Loucy (cell line): ENCODE results near the gene CUL2.
"Not testable (repeated sequence)": the region's sequence is repeated elsewhere in the genome, so short reads cannot be mapped to it uniquely, and the experiment has no call there.

Source experiments
- H2AFZ ChIP-seq: fragments of 200-600 bp; sonication (generic); 2 replicates; pipeline ENCODE4 v1.6.0; 2016; ENCODE audit warnings: antibody characterized with exemption, mild to moderate bottlenecking, low read length, moderate library complexity
- H3F3A ChIP-seq: fragments of 200-600 bp; 2 replicates; pipeline ENCODE4 v1.6.0; 2016; ENCODE audit warnings: antibody characterized with exemption, low read depth, mild to moderate bottlenecking
- H3K27me3 ChIP-seq: fragments of 200-600 bp; sonication (generic); 2 replicates; pipeline ENCODE4 v1.6.1; 2014; ENCODE audit warnings: low read length, mild to moderate bottlenecking; ENCODE audit not compliant: insufficient read depth, poor library complexity, severe bottlenecking
- H3K36me3 ChIP-seq: fragments of 200-600 bp; sonication (generic); 2 replicates; pipeline ENCODE4 v1.6.1; 2016; ENCODE audit warnings: low read length; ENCODE audit not compliant: insufficient read depth
- H3K4me1 ChIP-seq: fragments of 200-600 bp; sonication (generic); 2 replicates; pipeline ENCODE4 v1.5.1; 2014; ENCODE audit warnings: low read length, mild to moderate bottlenecking; ENCODE audit not compliant: insufficient read depth, poor library complexity, severe bottlenecking
- H3K4me2 ChIP-seq: fragments of 200-600 bp; sonication (generic); 2 replicates; pipeline ENCODE4 v1.6.0; 2014; ENCODE audit warnings: antibody characterized with exemption, low read length, low read depth, mild to moderate bottlenecking; ENCODE audit not compliant: poor library complexity, severe bottlenecking
- H3K4me3 ChIP-seq: fragments of 200-600 bp; sonication (generic); 2 replicates; pipeline ENCODE4 v1.5.1; 2014; ENCODE audit warnings: low read length, mild to moderate bottlenecking, mixed read lengths; ENCODE audit not compliant: poor library complexity, severe bottlenecking
- H3K79me2 ChIP-seq: fragments of 200-600 bp; sonication (generic); 2 replicates; pipeline ENCODE4 v1.6.1; 2014; ENCODE audit warnings: low read length; ENCODE audit not compliant: insufficient read depth
- H3K9ac ChIP-seq: fragments of 200-600 bp; sonication (generic); 2 replicates; pipeline ENCODE4 v1.6.0; 2014; ENCODE audit warnings: mild to moderate bottlenecking, low read depth, low read length, moderate library complexity; ENCODE audit not compliant: poor library complexity, severe bottlenecking
- H3K9me2 ChIP-seq: fragments of 200-600 bp; sonication (generic); replicated peaks from 2 replicates; pipeline ENCODE4 v1.6.1; 2016; ENCODE audit warnings: low read depth, low read length, mixed read lengths
- H3K9me3 ChIP-seq: fragments of 200-600 bp; sonication (generic); 2 replicates; pipeline ENCODE4 v1.6.1; 2014; ENCODE audit warnings: mild to moderate bottlenecking, antibody characterized with exemption, low read length, low read depth; ENCODE audit not compliant: insufficient read depth
- H4K20me1 ChIP-seq: fragments of 200-600 bp; sonication (generic); 2 replicates; pipeline ENCODE4 v1.6.0; 2014; ENCODE audit warnings: antibody characterized with exemption, low read length, mild to moderate bottlenecking; ENCODE audit not compliant: insufficient read depth, poor library complexity, severe bottlenecking
- CTCF ChIP-seq: fragments of 200-600 bp; sonication (generic); conservative IDR thresholded peaks from 2 replicates; pipeline ENCODE4 v1.5.1; 2014; ENCODE audit warnings: mild to moderate bottlenecking, antibody characterized with exemption, low read length
- EZH2phosphoT487 ChIP-seq: fragments of 200-600 bp; IDR thresholded peaks from 2 replicates; pipeline ENCODE4 v1.6.1; 2018; ENCODE audit warnings: antibody characterized with exemption, mild to moderate bottlenecking, moderate library complexity, borderline replicate concordance

Gene CUL2

GRCh38 chr10:35056133-35056532 lies 34.0 kb downstream of the CUL2 start:
- H3F3A ChIP-seq, result peaks cover 8% of the 10 kb centered on the region; the same call in 1 of the 2 replicates
- no peaks in the 10 kb centered on the region for H3K9me2 ChIP-seq
- peaks cover 39% of the 10 kb centered on the region for H3K4me1 ChIP-seq
- no peak overlapping the region for H3K4me2 ChIP-seq
- peaks cover 41% of the 10 kb centered on the region for H3K36me3 ChIP-seq
- no peaks in the 10 kb centered on the region for H3K27me3 ChIP-seq
- TF ChIP-seq EZH2phosphoT487 (no peak), CTCF (no peak)
- H4K20me1 ChIP-seq, result no peaks in the 10 kb centered on the region
- no peak overlapping the region for H2AFZ ChIP-seq
- no peak overlapping the region for H3K9ac ChIP-seq
- peaks cover 7% of the 10 kb centered on the region; the same call in 1 of the 2 replicates for H3K79me2 ChIP-seq
- no peak overlapping the region for H3K4me3 ChIP-seq
- H3K9me3 ChIP-seq, result no peaks in the 10 kb centered on the region

GRCh38 chr10:35050568-35050967 lies 39.6 kb downstream of the CUL2 start:
- H3K27me3 ChIP-seq, result no peaks in the 10 kb centered on the region
- no peaks in the 10 kb centered on the region for H3K9me3 ChIP-seq
- no peaks in the 10 kb centered on the region for H4K20me1 ChIP-seq
- H3K9ac ChIP-seq, result no peak overlapping the region
- H3K4me3 ChIP-seq, result no peak overlapping the region
- no peaks in the 10 kb centered on the region for H3K9me2 ChIP-seq
- no peak overlapping the region for H3K4me2 ChIP-seq
- H2AFZ ChIP-seq, result no peak overlapping the region
- H3K79me2 ChIP-seq, result peaks cover 4% of the 10 kb centered on the region
- H3F3A ChIP-seq, result no peaks in the 10 kb centered on the region
- peaks cover 20% of the 10 kb centered on the region for H3K4me1 ChIP-seq
- TF ChIP-seq CTCF (no peak), EZH2phosphoT487 (no peak)
- H3K36me3 ChIP-seq, result peaks cover 58% of the 10 kb centered on the region

- Histone ChIP-seq H4K20me1 (no peaks in the 10 kb centered on the region), H3K79me2 (no peaks in the 10 kb centered on the region; the same call in 1 of the 2 replicates), H3K4me3 (no peak overlapping the region), H3F3A (no peaks in the 10 kb centered on the region), H3K27me3 (no peaks in the 10 kb centered on the region), H3K4me2 (no peak overlapping the region), H3K9ac (no peak overlapping the region), H3K4me1 (peaks cover 10% of the 10 kb centered on the region), H3K9me2 (no peaks in the 10 kb centered on the region), H2AFZ (no peak overlapping the region), H3K9me3 (no peaks in the 10 kb centered on the region), H3K36me3 (peaks cover 79% of the 10 kb centered on the region; the same call in 1 of the 2 replicates)
- no peak for TF ChIP-seq EZH2phosphoT487
- TF ChIP-seq CTCF, result no peak
These were observed 44.1 kb downstream of the CUL2 start for GRCh38 chr10:35046074-35046473.

GRCh38 chr10:35045275-35045674 lies 44.9 kb downstream of the CUL2 start:
- peaks cover 81% of the 10 kb centered on the region; the same call in 1 of the 2 replicates for H3K36me3 ChIP-seq
- not testable (repeated sequence) for H3K4me3 ChIP-seq, H3K79me2 ChIP-seq, H3K4me2 ChIP-seq, H4K20me1 ChIP-seq, H3K9me2 ChIP-seq, H3K9me3 ChIP-seq, H3F3A ChIP-seq, H3K27me3 ChIP-seq, H3K9ac ChIP-seq, H2AFZ ChIP-seq
- peaks cover 10% of the 10 kb centered on the region for H3K4me1 ChIP-seq
